ENCODE measurements around the gene GPR137. TPM values are rescaled to one million over a fixed set of nuclear protein-coding genes. Genes with fewer than 3 reads are reported as not detected.

The GPR137 gene
- polyA plus RNA-seq, 3 donors, result 13.0 to 28.5 (median 25.2) TPM

GRCh38 chr11:64324692-64325469 lies 39.2 kb downstream of the GPR137 start:
- H3K27ac ChIP-seq (ENCODE audit: low read depth, low read length), result no peak overlapping the region
- 88 to 92% (median 92%) methylated on average over 11 of the region's 11 CpGs for WGBS, 3 donors

GRCh38 chr11:64327375-64327774 lies 41.7 kb downstream of the GPR137 start:
- 85 to 92% (median 90%) methylated on average over 2 of the region's 2 CpGs for WGBS, 3 donors
- H3K27ac ChIP-seq (ENCODE audit: low read depth, low read length), result no peak overlapping the region

GRCh38 chr11:64327993-64328392 lies 42.3 kb downstream of the GPR137 start:
- 75 to 86% (median 82%) methylated on average over 3 of the region's 3 CpGs for WGBS, 3 donors
- no peak overlapping the region for H3K27ac ChIP-seq (ENCODE audit: low read depth, low read length)

- H3K27ac ChIP-seq (ENCODE audit: low read depth, low read length), result no peak overlapping the region
- 83 to 90% (median 87%) methylated on average over 11 of the region's 11 CpGs for WGBS, 3 donors
These were observed 45.2 kb downstream of the GPR137 start for GRCh38 chr11:64330888-64331287.

- 21 to 29% (median 23%) methylated on average over 15 to 20 of the region's 20 CpGs for whole genome bisulfite sequencing, 3 donors
- H3K27ac ChIP-seq (ENCODE audit: low read depth, low read length), result no peak overlapping the region
These were observed 46.1 kb downstream of the GPR137 start for GRCh38 chr11:64331569-64332371.

GRCh38 chr11:64333556-64333955 lies 47.9 kb downstream of the GPR137 start:
- no peak overlapping the region for H3K27ac ChIP-seq (ENCODE audit: low read depth, low read length)
- WGBS, 3 donors, result 91 to 94% (median 94%) methylated on average over 8 of the region's 8 CpGs

- WGBS, 3 donors, result 57 to 60% (median 57%) methylated on average over 13 of the region's 13 CpGs
- no peak overlapping the region for H3K27ac ChIP-seq (ENCODE audit: low read depth, low read length)
These were observed 49.4 kb downstream of the GPR137 start for GRCh38 chr11:64334764-64335735.

GRCh38 chr11:64337538-64338249 lies 52.0 kb downstream of the GPR137 start:
- WGBS, 3 donors, result 68 to 72% (median 68%) methylated on average over 8 of the region's 8 CpGs
- no peak overlapping the region for H3K27ac ChIP-seq (ENCODE audit: low read depth, low read length)

GRCh38 chr11:64338716-64339115 lies 53.1 kb downstream of the GPR137 start:
- 78 to 88% (median 80%) methylated on average over 8 of the region's 8 CpGs for WGBS, 3 donors

More at GRCh38 chr11:64338716-64339115, 53.1 kb downstream of the GPR137 start:
- no peak overlapping the region for H3K27ac ChIP-seq (ENCODE audit: low read depth, low read length)

Other genes with a start within 250 kb of the GPR137 start
- under 1 TPM; 0.10 to 0.14 (median 0.11) TPM for gene FLRT1, start 249.9 kb upstream of the GPR137 start, polyA plus RNA-seq
- gene MACROD1, start 119.7 kb upstream of the GPR137 start, polyA plus RNA-seq, result 10 to 100 TPM; 27.6 to 66.7 (median 38.7) TPM
- 10 to 100 TPM; 30.0 to 65.6 (median 46.3) TPM for gene STIP1, start 99.7 kb upstream of the GPR137 start, polyA plus RNA-seq
- gene FERMT3, start 79.1 kb upstream of the GPR137 start, polyA plus RNA-seq, result 10 to 100 TPM in 2 of 3 donors, 1 to 10 TPM in 1; 5.6 to 39.9 (median 26.7) TPM
- 10 to 100 TPM; 42.2 to 61.3 (median 46.7) TPM for gene TRPT1, start 59.7 kb upstream of the GPR137 start, polyA plus RNA-seq
- 10 to 100 TPM; 42.5 to 51.3 (median 49.4) TPM for gene NUDT22, start 59.6 kb upstream of the GPR137 start, polyA plus RNA-seq
- gene DNAJC4, start 55.3 kb upstream of the GPR137 start, polyA plus RNA-seq, result 10 to 100 TPM; 34.4 to 47.0 (median 42.8) TPM
- gene VEGFB, start 51.3 kb upstream of the GPR137 start, polyA plus RNA-seq, result 100 to 1,000 TPM in 2 of 3 donors, 10 to 100 TPM in 1; 53.2 to 327 (median 249) TPM
- gene FKBP2, start 44.8 kb upstream of the GPR137 start, polyA plus RNA-seq, result 100 to 1,000 TPM; 105 to 176 (median 137) TPM
- gene PPP1R14B, start 38.9 kb upstream of the GPR137 start, polyA plus RNA-seq, result 100 to 1,000 TPM; 102 to 148 (median 139) TPM
- gene PLCB3, start 34.3 kb upstream of the GPR137 start, polyA plus RNA-seq, result 10 to 100 TPM in 2 of 3 donors, 1 to 10 TPM in 1; 5.7 to 22.2 (median 11.1) TPM
- gene BAD, start 1.2 kb upstream of the GPR137 start, polyA plus RNA-seq, result 100 to 1,000 TPM in 1 of 3 donors, 10 to 100 TPM in 2; 40.5 to 115 (median 70.6) TPM
- gene KCNK4, start 5.5 kb downstream of the GPR137 start, polyA plus RNA-seq, result under 1 TPM in 1 of 3 donors, not detected in 2; 0.04 TPM
- gene CATSPERZ, start 14.5 kb downstream of the GPR137 start, polyA plus RNA-seq, result under 1 TPM in 2 of 3 donors, not detected in 1; 0.15 TPM
- gene ESRRA, start 19.7 kb downstream of the GPR137 start, polyA plus RNA-seq, result 10 to 100 TPM; 30.1 to 58.1 (median 49.6) TPM
- gene TRMT112, start 31.7 kb downstream of the GPR137 start, polyA plus RNA-seq, result 100 to 1,000 TPM; 135 to 387 (median 213) TPM
- 100 to 1,000 TPM; 183 to 391 (median 277) TPM for gene PRDX5, start 32.3 kb downstream of the GPR137 start, polyA plus RNA-seq
- 10 to 100 TPM in 2 of 3 donors, 1 to 10 TPM in 1; 9.1 to 19.1 (median 11.7) TPM for gene CCDC88B, start 54.4 kb downstream of the GPR137 start, polyA plus RNA-seq
- 10 to 100 TPM; 11.1 to 29.4 (median 25.3) TPM for gene RPS6KA4, start 73.3 kb downstream of the GPR137 start, polyA plus RNA-seq